Skeletal muscle satellite cell (primary cell): ENCODE measurements around the gene FASTK.
"Not testable (repeated sequence)": the region's sequence is repeated elsewhere in the genome, so short reads cannot be mapped to it uniquely, and the experiment has no call there.

ENCODE experiments used
- H3K27me3 ChIP-seq: 2 replicates; pipeline ENCODE4 v1.7.0; 2013; ENCODE audit warnings: low read length; ENCODE audit not compliant: control insufficient read depth, insufficient read depth
- H3K36me3 ChIP-seq: 2 replicates; pipeline ENCODE4 v1.7.0; 2013; ENCODE audit warnings: mild to moderate bottlenecking, control low read depth, low read length; ENCODE audit not compliant: insufficient read depth
- H3K4me1 ChIP-seq: 2 replicates; pipeline ENCODE4 v1.7.0; 2013; ENCODE audit warnings: low read length; ENCODE audit not compliant: control insufficient read depth, insufficient read depth
- H3K4me2 ChIP-seq: 2 replicates; pipeline ENCODE4 v1.7.0; 2013; ENCODE audit warnings: mild to moderate bottlenecking, low read length
- H3K4me3 ChIP-seq: 2 replicates; pipeline ENCODE4 v1.7.0; 2013; ENCODE audit warnings: low read length
- H3K9ac ChIP-seq: 2 replicates; pipeline ENCODE4 v1.7.0; 2013; ENCODE audit warnings: mild to moderate bottlenecking, low read depth, low read length, moderate library complexity
- H3K9me3 ChIP-seq: replicated peaks from 2 replicates; pipeline ENCODE4 v1.7.0; 2013; ENCODE audit warnings: mild to moderate bottlenecking, control low read depth, low read length

The FASTK gene

DNA sequence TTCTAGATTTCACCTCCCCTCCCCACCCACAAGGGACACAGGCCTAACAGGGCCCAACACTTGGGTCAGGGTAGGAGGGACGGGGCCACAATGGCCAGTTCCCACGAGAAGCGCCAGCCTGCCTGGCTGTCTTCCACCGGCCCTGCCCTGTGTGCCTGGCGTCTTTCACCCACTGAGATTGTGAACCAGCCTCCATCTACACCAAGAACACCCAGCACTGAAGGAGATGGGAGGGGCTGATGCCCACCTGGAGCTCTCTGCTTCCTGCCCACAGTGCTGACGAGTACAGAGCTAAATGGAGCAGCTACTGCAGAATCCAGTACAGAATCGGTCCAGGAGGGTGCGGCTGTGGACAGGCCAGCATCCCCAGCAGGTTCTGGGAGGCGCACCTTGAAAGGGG, 34.6 kb downstream of the FASTK start:
- Histone ChIP-seq H3K4me3 (no peak overlapping the region), H3K4me1 (peaks cover 10% of the 10 kb centered on the region), H3K9ac (no peak overlapping the region), H3K4me2 (no peak overlapping the region), H3K9me3 (no peaks in the 10 kb centered on the region), H3K36me3 (peaks cover 13% of the 10 kb centered on the region), H3K27me3 (no peaks in the 10 kb centered on the region)

GRCh38 chr7:151045262-151045661, 35.3 kb downstream of the FASTK start:
- H3K9ac ChIP-seq, result no peak overlapping the region
- H3K4me2 ChIP-seq, result no peak overlapping the region
- peaks cover 13% of the 10 kb centered on the region for H3K36me3 ChIP-seq
- H3K4me3 ChIP-seq, result no peak overlapping the region
- H3K9me3 ChIP-seq, result no peaks in the 10 kb centered on the region
- H3K27me3 ChIP-seq, result no peaks in the 10 kb centered on the region
- H3K4me1 ChIP-seq, result peaks cover 10% of the 10 kb centered on the region

DNA sequence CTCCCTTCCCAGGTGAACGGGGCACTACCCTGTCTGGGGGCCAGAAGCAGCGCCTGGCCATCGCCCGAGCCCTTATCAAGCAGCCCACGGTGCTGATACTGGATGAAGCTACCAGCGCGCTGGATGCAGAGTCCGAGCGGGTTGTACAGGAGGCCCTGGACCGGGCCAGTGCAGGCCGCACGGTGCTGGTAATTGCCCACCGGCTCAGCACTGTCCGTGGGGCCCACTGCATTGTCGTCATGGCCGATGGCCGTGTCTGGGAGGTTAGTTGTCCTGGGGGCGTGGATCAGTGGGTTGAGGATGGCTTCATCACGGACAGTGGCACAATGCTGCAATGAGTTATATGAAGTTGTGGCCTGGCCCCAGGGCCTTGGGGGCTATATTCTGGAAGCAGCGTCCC, 36.6 kb downstream of the FASTK start:
- H3K9ac ChIP-seq, result no peak overlapping the region
- H3K4me2 ChIP-seq, result no peak overlapping the region
- H3K4me1 ChIP-seq, result peaks cover 22% of the 10 kb centered on the region
- H3K36me3 ChIP-seq, result peaks cover 13% of the 10 kb centered on the region
- no peak overlapping the region for H3K4me3 ChIP-seq
- H3K27me3 ChIP-seq, result no peaks in the 10 kb centered on the region
- no peaks in the 10 kb centered on the region for H3K9me3 ChIP-seq

DNA sequence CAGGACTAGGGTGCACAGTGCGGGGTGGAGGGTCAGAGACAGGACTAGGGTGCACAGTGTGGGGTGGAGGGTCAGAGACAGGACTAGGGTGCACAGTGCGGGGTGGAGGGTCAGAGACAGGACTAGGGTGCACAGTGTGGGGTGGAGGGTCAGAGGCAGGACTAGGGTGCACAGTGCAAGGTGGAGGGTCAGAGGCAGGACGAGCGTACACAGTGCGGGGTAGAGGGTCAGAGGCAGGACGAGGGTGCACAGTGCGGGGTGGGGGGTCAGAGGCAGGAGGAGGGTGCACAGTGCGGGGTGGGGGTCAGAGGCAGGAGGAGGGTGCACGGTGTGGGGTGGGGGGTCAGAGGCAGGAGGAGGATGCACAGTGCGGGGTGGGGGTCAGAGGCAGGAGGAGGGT, 37.2 kb downstream of the FASTK start:
- not testable (repeated sequence) for H3K9me3 ChIP-seq, H3K4me2 ChIP-seq, H3K4me3 ChIP-seq, H3K27me3 ChIP-seq, H3K9ac ChIP-seq
- Histone ChIP-seq H3K4me1 (peaks cover 27% of the 10 kb centered on the region), H3K36me3 (peaks cover 13% of the 10 kb centered on the region)

- no peak overlapping the region for H3K9ac ChIP-seq
- H3K4me3 ChIP-seq, result no peak overlapping the region
- no peaks in the 10 kb centered on the region for H3K27me3 ChIP-seq
- H3K4me1 ChIP-seq, result peaks cover 24% of the 10 kb centered on the region
- H3K9me3 ChIP-seq, result no peaks in the 10 kb centered on the region
- no peak overlapping the region for H3K4me2 ChIP-seq
- H3K36me3 ChIP-seq, result peaks cover 28% of the 10 kb centered on the region
Observed at GRCh38 chr7:151040616-151041375, 39.8 kb downstream of the FASTK start.

- Histone ChIP-seq H3K9me3 (no peaks in the 10 kb centered on the region), H3K27me3 (no peaks in the 10 kb centered on the region), H3K4me1 (peaks cover 24% of the 10 kb centered on the region), H3K4me2 (peak overlapping the region; percentile 62), H3K4me3 (no peak overlapping the region), H3K36me3 (peaks cover 36% of the 10 kb centered on the region), H3K9ac (no peak overlapping the region)
Observed at GRCh38 chr7:151039850-151040548, 40.6 kb downstream of the FASTK start.

DNA sequence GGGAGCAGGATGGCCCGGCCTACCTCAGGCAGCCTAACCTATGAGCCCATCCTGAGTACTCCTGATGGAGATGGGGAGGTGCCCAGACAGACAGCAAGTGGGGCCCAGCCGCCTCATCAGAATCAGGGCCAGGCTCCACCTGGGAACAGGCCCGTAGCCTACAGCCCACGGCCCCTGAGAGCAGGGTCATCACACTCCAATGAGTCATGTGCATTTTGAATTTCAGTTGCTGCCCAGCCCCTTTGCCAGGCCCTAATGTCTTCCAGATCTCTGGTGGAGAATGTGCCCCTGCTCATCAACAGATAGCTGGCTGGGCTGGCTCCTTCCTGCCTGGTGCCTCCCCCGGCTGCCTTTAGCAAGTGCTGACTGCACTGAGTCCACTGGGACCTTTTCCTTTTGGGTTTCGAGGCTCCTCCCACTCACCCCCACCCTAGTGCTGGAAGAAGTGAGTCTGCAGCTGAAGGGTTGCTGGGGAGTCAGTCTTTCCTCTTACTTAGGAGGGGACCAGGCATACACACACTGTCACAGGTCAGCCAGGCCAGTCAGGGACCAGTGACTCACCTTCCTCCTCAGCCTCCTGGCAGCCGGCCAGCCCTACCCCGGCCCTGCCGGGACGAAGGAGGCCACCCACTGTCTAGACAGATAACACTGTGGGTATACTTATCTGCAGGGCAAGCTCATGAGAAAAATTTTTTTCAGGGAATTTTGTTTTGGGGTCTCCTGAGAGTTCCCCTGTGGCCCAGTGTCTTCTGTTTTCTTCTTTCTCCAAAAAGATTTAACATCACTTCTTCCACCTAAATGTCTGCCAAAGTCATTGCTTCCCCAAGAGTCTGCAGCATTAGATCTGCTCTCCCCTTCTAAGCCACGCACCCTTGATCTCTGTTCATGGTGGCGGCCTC, 41.4 kb downstream of the FASTK start:
- Histone ChIP-seq H3K9me3 (no peaks in the 10 kb centered on the region), H3K9ac (peak overlapping the region; percentile 58), H3K36me3 (peaks cover 44% of the 10 kb centered on the region), H3K4me3 (no peak overlapping the region), H3K4me2 (peak overlapping the region; percentile 62), H3K27me3 (no peaks in the 10 kb centered on the region), H3K4me1 (peaks cover 24% of the 10 kb centered on the region)

GRCh38 chr7:151035902-151036301, 44.7 kb downstream of the FASTK start:
- peaks cover 43% of the 10 kb centered on the region for H3K36me3 ChIP-seq
- H3K4me2 ChIP-seq, result no peak overlapping the region
- no peaks in the 10 kb centered on the region for H3K27me3 ChIP-seq
- H3K4me1 ChIP-seq, result peaks cover 24% of the 10 kb centered on the region
- H3K9me3 ChIP-seq, result no peaks in the 10 kb centered on the region
- no peak overlapping the region for H3K4me3 ChIP-seq
- no peak overlapping the region for H3K9ac ChIP-seq

DNA sequence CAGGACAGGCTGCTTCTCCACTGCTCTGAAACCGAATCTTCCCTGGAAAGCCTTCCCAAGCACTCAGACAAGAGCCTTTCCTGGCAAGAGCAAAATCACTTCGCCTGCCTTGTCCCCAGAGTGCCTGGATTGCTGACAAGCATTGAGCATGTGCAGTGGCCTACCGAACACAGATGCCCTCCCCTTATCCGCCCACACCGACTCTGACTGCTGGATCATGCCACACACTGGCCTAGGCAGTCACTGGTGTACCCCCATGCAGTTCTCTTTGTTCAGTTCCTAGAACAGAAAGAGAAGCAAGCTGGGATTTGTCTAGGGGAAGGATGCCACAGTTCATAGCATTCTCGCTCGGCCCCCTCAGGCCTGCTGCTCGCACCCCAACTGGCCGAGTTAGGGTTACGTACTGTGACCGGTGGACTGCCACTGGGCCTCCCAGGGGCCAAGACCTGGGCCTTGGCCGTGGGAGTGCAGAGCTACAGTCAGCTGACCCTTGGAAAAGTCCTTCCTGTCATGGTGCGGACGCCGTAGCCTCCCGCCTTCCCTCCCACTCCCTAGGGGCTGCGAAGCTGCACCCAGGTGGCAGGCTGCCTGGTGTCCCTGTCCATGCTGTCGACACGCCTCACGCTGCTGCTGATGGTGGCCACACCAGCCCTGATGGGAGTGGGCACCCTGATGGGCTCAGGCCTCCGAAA, 45.4 kb downstream of the FASTK start:
- Histone ChIP-seq H3K4me3 (no peak overlapping the region), H3K9me3 (no peaks in the 10 kb centered on the region), H3K9ac (no peak overlapping the region), H3K27me3 (no peaks in the 10 kb centered on the region), H3K36me3 (peaks cover 43% of the 10 kb centered on the region), H3K4me2 (no peak overlapping the region), H3K4me1 (peaks cover 24% of the 10 kb centered on the region)

DNA sequence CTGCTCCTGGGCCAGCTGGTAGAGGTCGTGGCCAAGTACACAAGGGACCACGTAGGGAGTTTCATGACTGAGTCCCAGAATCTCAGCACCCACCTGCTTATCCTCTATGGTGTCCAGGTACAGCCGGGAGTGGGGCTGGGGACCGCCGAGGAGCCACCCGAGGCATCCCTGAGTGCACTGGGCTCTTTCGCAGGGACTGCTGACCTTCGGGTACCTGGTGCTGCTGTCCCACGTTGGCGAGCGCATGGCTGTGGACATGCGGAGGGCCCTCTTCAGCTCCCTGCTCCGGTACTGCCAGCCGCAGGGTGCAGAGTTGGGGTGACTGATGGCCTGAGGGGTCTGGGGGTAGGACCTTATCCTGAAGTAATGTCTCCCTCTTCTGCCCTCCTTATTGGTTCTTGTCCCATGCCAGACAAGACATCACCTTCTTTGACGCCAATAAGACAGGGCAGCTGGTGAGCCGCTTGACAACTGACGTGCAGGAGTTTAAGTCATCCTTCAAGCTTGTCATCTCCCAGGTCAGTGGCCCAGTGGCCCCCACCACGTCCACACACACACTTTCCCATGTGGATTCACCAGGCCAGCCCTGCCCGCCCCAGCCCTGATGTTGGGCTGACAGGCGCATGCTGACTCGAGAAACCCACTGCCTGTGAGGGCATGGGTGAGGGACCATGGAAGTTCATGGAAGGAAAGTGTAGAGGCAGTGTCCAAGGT, 46.1 kb downstream of the FASTK start:
- Histone ChIP-seq H3K4me1 (peaks cover 17% of the 10 kb centered on the region), H3K36me3 (peaks cover 43% of the 10 kb centered on the region), H3K9ac (no peak overlapping the region), H3K4me3 (no peak overlapping the region), H3K27me3 (no peaks in the 10 kb centered on the region), H3K4me2 (no peak overlapping the region), H3K9me3 (no peaks in the 10 kb centered on the region)
